Choroid plexus epithelial cell (primary cell): ENCODE measurements around the gene DNAH3.

Experiments
- DNase-seq: peaks from one replicate; pipeline ENCODE4 v3.0.0-alpha.2; 2010; ENCODE audit warnings: low read depth
- H3K4me3 ChIP-seq: 2 replicates; pipeline ENCODE4 v1.5.1; 2011; ENCODE audit warnings: low read depth, mild to moderate bottlenecking, control low read depth, low read length, moderate library complexity
- TF ChIP-seq, protein P1 (sequence below): conservative IDR thresholded peaks from 2 replicates; pipeline ENCODE4 v1.5.1; 2011; ENCODE audit warnings: low read depth, mild to moderate bottlenecking, control low read depth, inconsistent platforms, low read length, moderate library complexity

The DNAH3 gene

DNA sequence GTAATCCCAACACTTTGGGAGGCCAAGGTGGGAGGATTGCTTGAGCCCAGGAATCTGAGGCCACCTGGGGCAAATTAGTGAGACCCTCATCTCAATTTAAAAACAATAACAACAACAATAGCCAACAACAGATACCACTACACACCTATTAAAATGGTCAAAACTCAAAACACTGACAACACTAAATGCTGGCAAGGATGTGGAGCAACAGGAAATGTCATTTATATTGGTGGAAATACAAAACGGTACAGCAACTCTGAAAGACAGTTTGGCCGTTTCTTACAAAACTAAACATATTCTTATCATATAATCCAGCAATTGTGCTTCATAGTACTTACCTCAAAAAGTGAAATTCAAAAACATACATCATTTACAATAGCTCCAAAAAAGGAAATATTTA lies 57.7 kb downstream of the DNAH3 start:
- H3K4me3 ChIP-seq, result no peak overlapping the region
- TF ChIP-seq, protein P1, sequence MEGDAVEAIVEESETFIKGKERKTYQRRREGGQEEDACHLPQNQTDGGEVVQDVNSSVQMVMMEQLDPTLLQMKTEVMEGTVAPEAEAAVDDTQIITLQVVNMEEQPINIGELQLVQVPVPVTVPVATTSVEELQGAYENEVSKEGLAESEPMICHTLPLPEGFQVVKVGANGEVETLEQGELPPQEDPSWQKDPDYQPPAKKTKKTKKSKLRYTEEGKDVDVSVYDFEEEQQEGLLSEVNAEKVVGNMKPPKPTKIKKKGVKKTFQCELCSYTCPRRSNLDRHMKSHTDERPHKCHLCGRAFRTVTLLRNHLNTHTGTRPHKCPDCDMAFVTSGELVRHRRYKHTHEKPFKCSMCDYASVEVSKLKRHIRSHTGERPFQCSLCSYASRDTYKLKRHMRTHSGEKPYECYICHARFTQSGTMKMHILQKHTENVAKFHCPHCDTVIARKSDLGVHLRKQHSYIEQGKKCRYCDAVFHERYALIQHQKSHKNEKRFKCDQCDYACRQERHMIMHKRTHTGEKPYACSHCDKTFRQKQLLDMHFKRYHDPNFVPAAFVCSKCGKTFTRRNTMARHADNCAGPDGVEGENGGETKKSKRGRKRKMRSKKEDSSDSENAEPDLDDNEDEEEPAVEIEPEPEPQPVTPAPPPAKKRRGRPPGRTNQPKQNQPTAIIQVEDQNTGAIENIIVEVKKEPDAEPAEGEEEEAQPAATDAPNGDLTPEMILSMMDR, result no peak
- no peak for DNase-seq

DNA sequence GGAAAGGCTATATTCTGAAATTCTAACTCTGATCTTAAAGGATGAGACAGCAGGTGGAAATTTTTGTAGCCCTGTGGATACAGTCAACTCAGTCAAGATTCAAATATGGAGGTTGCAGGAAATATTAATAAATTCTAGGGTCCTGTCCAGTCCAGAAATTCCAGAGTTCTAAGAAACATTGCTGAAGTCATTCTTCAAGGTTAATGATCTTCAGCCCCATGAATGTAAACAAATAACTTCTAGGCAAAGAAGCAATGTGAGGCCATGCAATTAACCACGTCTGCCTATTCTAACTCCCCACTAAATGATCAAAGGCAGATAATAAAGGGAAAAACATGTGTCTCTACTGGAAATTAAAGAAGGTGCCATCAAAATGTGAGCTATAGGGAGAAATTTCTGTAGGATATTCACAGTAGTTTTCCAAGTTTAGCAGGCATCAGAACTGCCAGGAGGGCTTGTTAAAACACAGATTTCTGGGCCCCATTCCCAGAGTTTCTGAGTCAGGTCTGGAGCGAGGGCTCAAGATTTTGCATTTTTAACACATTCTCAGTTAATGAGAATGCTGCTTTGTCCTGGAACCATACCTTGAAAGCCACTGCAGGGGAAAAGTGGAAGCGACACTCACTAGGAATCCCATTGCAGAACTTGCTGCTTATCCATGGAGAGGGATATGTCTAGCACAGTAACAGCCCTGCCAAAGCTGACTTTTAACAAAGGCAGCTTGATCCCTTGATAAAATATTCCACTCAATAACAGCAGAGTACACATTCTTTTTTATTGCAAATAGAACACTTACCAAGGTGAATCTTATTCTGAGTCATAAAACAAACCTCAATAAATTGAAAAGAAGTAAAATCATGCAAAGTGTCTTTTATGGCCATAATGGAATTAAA lies 61.8 kb downstream of the DNAH3 start:
- no peak for DNase-seq
- TF ChIP-seq, protein P1, result no peak

DNA sequence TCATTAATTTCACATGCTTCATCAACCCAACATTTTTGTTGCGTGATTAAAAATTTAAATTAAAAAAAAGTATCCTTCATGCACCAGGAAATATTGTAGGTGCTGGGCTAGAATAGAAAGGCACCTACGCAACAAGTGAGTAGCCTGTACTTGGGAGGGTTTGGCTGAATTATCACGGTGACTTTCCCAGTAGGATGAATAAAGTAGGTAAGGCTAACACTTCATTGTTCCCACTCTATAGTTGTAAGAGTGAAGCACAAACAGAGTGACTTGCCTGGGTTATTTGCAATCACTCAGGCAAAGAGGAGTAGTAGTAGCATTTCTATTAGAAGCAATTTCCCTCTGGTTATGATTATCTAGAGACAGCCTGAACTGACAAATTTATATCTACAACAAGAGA lies 62.5 kb downstream of the DNAH3 start:
- TF ChIP-seq, protein P1, result no peak
- no peak overlapping the region for H3K4me3 ChIP-seq
- DNase-seq, result no peak

More for the DNA sequence above, 61.8 kb downstream of the DNAH3 start:
- H3K4me3 ChIP-seq, result no peak overlapping the region

DNA sequence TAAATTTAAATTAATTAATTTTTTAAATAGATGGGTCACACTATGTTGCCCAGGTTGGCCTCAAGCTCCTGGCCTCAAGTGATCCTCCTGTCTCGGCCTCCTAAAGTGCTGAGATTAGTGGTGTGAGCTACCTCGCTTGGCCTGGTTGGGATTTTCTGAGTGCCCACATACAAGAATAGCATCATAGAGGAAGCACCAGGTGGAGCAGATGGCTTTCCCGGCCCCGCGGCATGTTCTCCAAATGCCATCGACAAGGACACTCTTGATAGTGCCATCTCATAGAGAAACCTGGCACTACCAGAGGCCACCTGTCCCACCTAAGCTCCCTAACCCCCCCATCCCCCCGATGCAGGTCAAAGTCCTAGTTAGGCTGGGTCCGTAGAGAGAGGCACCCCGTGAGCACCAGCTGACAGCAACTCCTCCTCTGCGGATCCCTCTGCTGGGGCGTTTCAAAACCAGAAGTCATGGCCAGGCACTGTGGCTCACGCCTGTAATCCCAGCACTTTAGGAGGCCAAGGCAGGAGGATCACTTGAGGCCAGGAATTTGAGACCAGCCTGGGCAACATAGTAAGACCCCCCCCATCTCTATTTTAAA lies 65.9 kb downstream of the DNAH3 start:
- TF ChIP-seq, protein P1, result no peak
- no peak overlapping the region for H3K4me3 ChIP-seq
- DNase-seq, result no peak

DNA sequence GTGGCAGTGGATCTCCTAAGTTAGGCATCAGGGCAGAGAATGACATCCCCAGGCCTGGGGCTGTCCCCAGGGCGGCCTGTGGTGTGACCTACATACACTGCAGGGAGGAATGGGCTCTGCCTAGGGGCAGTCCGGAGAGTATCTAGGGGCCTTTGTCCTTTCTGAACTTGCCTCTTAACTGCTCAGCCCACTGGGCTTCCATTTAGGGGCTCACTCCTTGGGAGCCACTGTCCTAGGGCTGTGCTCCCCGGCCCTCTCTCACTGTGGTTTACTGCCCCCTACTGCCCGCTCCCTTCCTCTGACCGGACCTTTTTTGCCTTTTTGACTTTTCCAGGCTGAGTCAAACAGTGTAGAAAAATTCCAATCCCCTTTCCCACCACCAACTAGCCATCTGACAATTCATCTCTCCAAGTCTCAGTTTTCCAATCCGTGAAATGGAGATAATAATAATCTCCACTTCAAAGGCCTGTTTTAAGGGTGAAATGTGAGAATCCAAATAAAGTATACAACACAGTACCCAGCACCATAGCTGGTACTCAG lies 66.8 kb downstream of the DNAH3 start:
- TF ChIP-seq, protein P1, result peak; percentile 91
- DNase-seq, result peak; percentile 66
- H3K4me3 ChIP-seq, result no peak overlapping the region

DNA sequence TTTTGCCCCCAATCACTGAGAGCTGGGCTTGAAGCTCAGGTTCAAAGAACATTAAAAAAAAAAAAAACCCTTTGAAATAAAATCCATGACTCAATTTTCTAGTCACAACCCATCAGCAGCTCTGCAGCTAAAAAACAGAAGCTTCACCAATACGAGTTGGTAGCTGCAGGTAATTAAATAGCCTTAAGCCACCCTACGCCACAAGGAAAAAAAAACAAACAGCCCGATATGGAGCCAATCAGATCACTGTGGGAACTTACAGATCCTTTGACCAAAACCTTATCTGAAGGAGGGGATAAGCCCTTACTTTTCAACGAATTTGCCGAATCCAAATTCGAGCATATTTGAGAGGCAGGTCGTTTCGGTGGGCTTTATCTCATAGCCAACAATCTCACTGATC lies 69.3 kb downstream of the DNAH3 start:
- TF ChIP-seq, protein P1, result no peak

More for the DNA sequence above, 69.3 kb downstream of the DNAH3 start:
- H3K4me3 ChIP-seq, result no peak overlapping the region
- no peak for DNase-seq
